C4-2B (cell line): ENCODE data around the gene HERC2.

Experiments used
- ZFX ChIP-seq: fragments of 450-650 bp; IDR thresholded peaks from 2 replicates; pipeline ENCODE4 v1.6.1; 2017
- TF ChIP-seq, protein P1 (sequence below): fragments of 450-650 bp; conservative IDR thresholded peaks from 2 replicates; pipeline ENCODE4 v1.5.1; 2017; ENCODE audit warnings: mild to moderate bottlenecking

DNA sequence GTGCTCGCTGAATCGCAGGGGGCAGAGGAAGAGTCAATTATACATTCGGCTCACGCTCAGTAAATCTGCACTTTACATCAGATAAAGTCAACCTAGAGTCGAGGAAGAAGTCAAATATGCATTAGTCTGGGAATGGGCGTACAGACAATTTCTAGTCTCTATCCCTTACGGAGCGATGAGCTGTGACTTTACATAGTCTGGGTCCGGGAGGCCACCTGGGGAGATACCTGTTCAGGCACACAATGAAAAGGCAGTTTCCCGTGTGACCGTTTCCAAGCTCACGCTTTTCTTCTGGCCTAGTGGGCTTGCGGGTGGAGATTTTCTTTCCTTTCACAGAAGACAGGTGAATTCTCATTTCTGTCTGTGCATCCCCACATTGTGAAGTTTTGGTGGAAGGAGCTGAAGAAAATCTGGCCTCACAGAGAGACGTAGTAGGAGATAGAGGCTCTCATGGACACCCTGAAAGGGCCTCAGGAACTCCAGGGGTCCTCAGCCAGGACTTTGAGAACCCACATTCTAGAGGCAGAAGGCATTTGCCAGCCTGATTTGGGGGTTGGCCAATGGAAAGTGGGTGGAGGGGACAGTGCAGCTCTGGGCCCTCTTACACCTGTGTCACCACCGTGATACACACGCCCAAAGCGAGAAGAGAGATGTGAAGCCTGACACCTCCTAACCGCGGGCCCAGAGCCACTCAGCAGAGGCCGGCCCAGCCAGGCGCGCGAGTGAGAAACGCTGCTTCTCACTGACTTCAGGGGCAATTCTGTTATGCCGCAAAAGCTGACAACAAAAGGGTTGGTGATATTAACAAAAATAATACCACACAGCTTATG, 212.1 kb downstream of the HERC2 start:
- TF ChIP-seq, protein P1, sequence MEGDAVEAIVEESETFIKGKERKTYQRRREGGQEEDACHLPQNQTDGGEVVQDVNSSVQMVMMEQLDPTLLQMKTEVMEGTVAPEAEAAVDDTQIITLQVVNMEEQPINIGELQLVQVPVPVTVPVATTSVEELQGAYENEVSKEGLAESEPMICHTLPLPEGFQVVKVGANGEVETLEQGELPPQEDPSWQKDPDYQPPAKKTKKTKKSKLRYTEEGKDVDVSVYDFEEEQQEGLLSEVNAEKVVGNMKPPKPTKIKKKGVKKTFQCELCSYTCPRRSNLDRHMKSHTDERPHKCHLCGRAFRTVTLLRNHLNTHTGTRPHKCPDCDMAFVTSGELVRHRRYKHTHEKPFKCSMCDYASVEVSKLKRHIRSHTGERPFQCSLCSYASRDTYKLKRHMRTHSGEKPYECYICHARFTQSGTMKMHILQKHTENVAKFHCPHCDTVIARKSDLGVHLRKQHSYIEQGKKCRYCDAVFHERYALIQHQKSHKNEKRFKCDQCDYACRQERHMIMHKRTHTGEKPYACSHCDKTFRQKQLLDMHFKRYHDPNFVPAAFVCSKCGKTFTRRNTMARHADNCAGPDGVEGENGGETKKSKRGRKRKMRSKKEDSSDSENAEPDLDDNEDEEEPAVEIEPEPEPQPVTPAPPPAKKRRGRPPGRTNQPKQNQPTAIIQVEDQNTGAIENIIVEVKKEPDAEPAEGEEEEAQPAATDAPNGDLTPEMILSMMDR, result no peak
- no peak for TF ChIP-seq ZFX
